ENCODE results near the gene SP9. TPM values are rescaled to one million over a fixed set of nuclear protein-coding genes. Genes with fewer than 3 reads are reported as not detected.

SP9 gene
- total and polyA plus RNA-seq, 10 of the 15 experiments (the other 5 are each of a cell fraction or from before 2014, with no cell fraction given) = not detected

DNA sequence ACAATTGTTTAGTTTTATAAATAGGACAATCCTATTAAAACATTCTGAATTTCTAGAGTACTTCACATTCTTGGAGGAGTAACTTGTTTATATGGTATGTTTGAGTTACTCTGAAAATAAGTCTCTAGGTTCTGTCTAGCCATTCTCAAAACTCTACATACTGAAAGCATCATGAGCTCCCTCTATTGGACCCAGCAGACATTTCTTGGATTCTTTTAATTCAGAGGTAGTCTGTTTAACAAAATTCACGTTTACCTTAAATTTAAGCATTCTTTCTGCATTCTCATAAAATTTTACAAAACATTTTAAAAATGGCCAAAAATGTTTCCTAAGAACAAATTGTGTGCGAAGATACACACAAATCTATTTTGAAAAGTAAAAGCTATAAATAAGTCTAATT, 15.3 kb downstream of the SP9 start:
- Histone ChIP-seq H3K27me3 (replicated peaks in 1 of 2; ENCODE audit: control insufficient read depth in 2 of 2, insufficient read depth in 2 of 2, low read length in 1 of 2) (no peaks in the 10 kb centered on the region), H3K4me1 (ENCODE audit: control insufficient read depth, insufficient read depth, low read length) (no peaks in the 10 kb centered on the region), H4K20me1 (ENCODE audit: control insufficient read depth, insufficient read depth) (no peaks in the 10 kb centered on the region), H2AFZ (ENCODE audit: control insufficient read depth, low read depth, low read length) (no peak overlapping the region), H3K4me3 (no peak overlapping the region), H3K27ac (ENCODE audit: control insufficient read depth, insufficient read depth) (no peak overlapping the region), H3K9me3 (replicated peaks; ENCODE audit: control insufficient read depth, insufficient read depth, low read length) (no peaks in the 10 kb centered on the region), H3K79me2 (ENCODE audit: control insufficient read depth, insufficient read depth, low read length) (no peaks in the 10 kb centered on the region), H3K36me3 (ENCODE audit: control insufficient read depth in 2 of 2, insufficient read depth in 2 of 2, low read length in 1 of 2) (0 out of 4 replicates have a peak, but pooled peaks cover 0 to 3% of the 10 kb centered on the region in 2 experiments), H3K9ac (ENCODE audit: control insufficient read depth, insufficient read depth, low read length) (no peak overlapping the region), H3K4me2 (ENCODE audit: control insufficient read depth, insufficient read depth) (no peak overlapping the region)
- FAIRE-seq = no peak
- ChIA-PET RAD21 (ENCODE audit: unreplicated experiment) (interaction anchor here (1.0 to 1.2 kb wide), 2 partner anchors 9 to 172 kb away, joined by 3 to 7 read pairs; no protein-coding TSS in a partner anchor), CTCF (interaction anchor here (0.6 to 3.2 kb wide), 10 partner anchors 9 to 947 kb away, joined by 3 to 26 read pairs (median 4); no protein-coding TSS in a partner anchor), POLR2A (interaction anchor here (0.6 kb wide), 1 partner anchor 190 kb away, joined by 5 read pairs; no protein-coding TSS in a partner anchor), SMC1A (ENCODE audit: uncharacterized antibody, unreplicated experiment) (interaction anchor here (0.6 to 0.9 kb wide), 2 partner anchors 9 to 127 kb away, joined by 3 to 5 read pairs; no protein-coding TSS in a partner anchor)
- in situ Hi-C loops (cut with MboI) (no loop called here), intact Hi-C loops (cut with micrococcal nuclease; ENCODE audit: unreplicated experiment) (no loop called here)
- TF ChIP-seq, protein P1, sequence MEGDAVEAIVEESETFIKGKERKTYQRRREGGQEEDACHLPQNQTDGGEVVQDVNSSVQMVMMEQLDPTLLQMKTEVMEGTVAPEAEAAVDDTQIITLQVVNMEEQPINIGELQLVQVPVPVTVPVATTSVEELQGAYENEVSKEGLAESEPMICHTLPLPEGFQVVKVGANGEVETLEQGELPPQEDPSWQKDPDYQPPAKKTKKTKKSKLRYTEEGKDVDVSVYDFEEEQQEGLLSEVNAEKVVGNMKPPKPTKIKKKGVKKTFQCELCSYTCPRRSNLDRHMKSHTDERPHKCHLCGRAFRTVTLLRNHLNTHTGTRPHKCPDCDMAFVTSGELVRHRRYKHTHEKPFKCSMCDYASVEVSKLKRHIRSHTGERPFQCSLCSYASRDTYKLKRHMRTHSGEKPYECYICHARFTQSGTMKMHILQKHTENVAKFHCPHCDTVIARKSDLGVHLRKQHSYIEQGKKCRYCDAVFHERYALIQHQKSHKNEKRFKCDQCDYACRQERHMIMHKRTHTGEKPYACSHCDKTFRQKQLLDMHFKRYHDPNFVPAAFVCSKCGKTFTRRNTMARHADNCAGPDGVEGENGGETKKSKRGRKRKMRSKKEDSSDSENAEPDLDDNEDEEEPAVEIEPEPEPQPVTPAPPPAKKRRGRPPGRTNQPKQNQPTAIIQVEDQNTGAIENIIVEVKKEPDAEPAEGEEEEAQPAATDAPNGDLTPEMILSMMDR (IDR thresholded peaks at IDR 0.05 in 2 of 3, conservative IDR thresholded peaks at IDR 0.05 in 1 of 3; ENCODE audit: control insufficient read depth in 2 of 3, extremely low read depth in 1 of 3, insufficient read depth in 1 of 3, low read depth in 3 of 3, low read length in 3 of 3) = peak; percentile 20 to 31 (median 26); a peak in 3 of 6 replicates
- peak; percentile 17; the same call in 1 of the 2 replicates for TF ChIP-seq RAD21 (IDR thresholded peaks at IDR 0.05; ENCODE audit: insufficient read depth, low read depth, low read length)
- TF ChIP-seq ZNF622 (IDR thresholded peaks at IDR 0.05) = no peak
- no peak for TF ChIP-seq SUZ12 (IDR thresholded peaks at IDR 0.05; ENCODE audit: unreplicated experiment)
- DNase-seq (ENCODE audit: low read depth, low spot score) = no peak
- BruUV-seq (replicated peaks) = no TSS peak
- peak; percentile 36; the same call in 1 of the 3 replicates for ATAC-seq
- 98% methylated on average over 2 of the region's 2 CpGs for WGBS (ENCODE audit: insufficient coverage, insufficient replicate concordance, low lambda C conversion rate, missing lambda C conversion rate)

Data from GM12878 (cell line).